MCF 10A (cell line): ENCODE data around the gene ZNF236. TPM values are rescaled to one million over a fixed set of nuclear protein-coding genes. Genes with fewer than 3 reads are reported as not detected.

ENCODE experiments used
- BruUV-seq: library from RNA; stranded (reverse); fragments of 400-500 nt; replicated peaks from 2 replicates; lab custom pipeline; 2021; lab: Mats Ljungman, UMichigan
- CTCF ChIA-PET: fragments of 300-600 bp; sonication (Branson Sonifier 250); formaldehyde crosslinking; extraction: SDS; loops from one replicate; lab custom pipeline; 2021; ENCODE audit warnings: antibody characterized with exemption, inconsistent platforms; lab: Yijun Ruan, JAX
- POLR2A ChIA-PET: fragments of 300-600, 350-650 bp; sonication (Branson Sonifier 250); formaldehyde crosslinking; extraction: SDS; loops from one replicate; lab custom pipeline; 2020; ENCODE audit warnings: antibody characterized with exemption, inconsistent platforms; lab: Yijun Ruan, JAX
- DNase-seq: peaks from one replicate; pipeline ENCODE4 v3.0.0-alpha.2; 2018; ENCODE audit not compliant: unreplicated experiment
- H3K27ac Mint-ChIP-seq: one replicate; pipeline ENCODE4 v1.8.0; 2022; ENCODE audit warnings: mild to moderate bottlenecking, low read depth, mixed read lengths; ENCODE audit not compliant: unreplicated experiment
- H3K27me3 Mint-ChIP-seq: one replicate; pipeline ENCODE4 v1.8.0; 2022; ENCODE audit warnings: mixed read lengths; ENCODE audit not compliant: insufficient read depth, unreplicated experiment
- H3K36me3 Mint-ChIP-seq: one replicate; pipeline ENCODE4 v1.8.0; 2022; ENCODE audit warnings: mild to moderate bottlenecking, moderate library complexity, mixed read lengths; ENCODE audit not compliant: insufficient read depth, unreplicated experiment
- H3K4me1 Mint-ChIP-seq: one replicate; pipeline ENCODE4 v1.8.0; 2022; ENCODE audit warnings: mixed read lengths; ENCODE audit not compliant: insufficient read depth, unreplicated experiment
- H3K4me3 Mint-ChIP-seq: one replicate; pipeline ENCODE4 v1.8.0; 2022; ENCODE audit warnings: mild to moderate bottlenecking, moderate library complexity, mixed read lengths; ENCODE audit not compliant: unreplicated experiment
- H3K9me3 Mint-ChIP-seq: one replicate; pipeline ENCODE4 v1.8.0; 2022; ENCODE audit warnings: mixed read lengths; ENCODE audit not compliant: unreplicated experiment
- intact Hi-C: fragments of 100-400 bp; cut with micrococcal nuclease; formaldehyde crosslinking; loops from 2 replicates; pipeline ENCODE4 v1.14.1; 2022
- total RNA-seq: library from RNA; stranded (reverse); gene quantifications from 2 replicates; pipeline ENCODE4 v1.2.3, GENCODE V29; 2022
- TF ChIP-seq, protein P1 (sequence below): fragments of 200-600 bp; IDR thresholded peaks from one replicate; pipeline ENCODE4 v1.8.0; 2022; ENCODE audit warnings: antibody characterized with exemption, mild to moderate bottlenecking; ENCODE audit not compliant: unreplicated experiment

Gene ZNF236
- total RNA-seq, 1 experiment from 2014 or later, result 15.3 TPM

GRCh38 chr18:76967721-76968472, 145.5 kb downstream of the ZNF236 start:
- Mint-ChIP-seq H3K36me3 (peaks cover 16% of the 10 kb centered on the region), H3K27me3 (no peaks in the 10 kb centered on the region), H3K4me3 (no peak overlapping the region), H3K4me1 (no peaks in the 10 kb centered on the region), H3K27ac (no peak overlapping the region), H3K9me3 (no peaks in the 10 kb centered on the region)
- CTCF ChIA-PET, result interaction anchor here (1.2 to 2.9 kb wide), 2 partner anchors 15 to 17 kb away, joined by 5 to 19 read pairs; no protein-coding TSS in a partner anchor
- POLR2A ChIA-PET, result interaction anchor here (0.7 kb wide), 1 partner anchor 27 kb away, joined by 3 read pairs; no protein-coding TSS in a partner anchor
- intact Hi-C loops, result no loop called here
- no peak for DNase-seq
- no TSS peak for BruUV-seq
- TF ChIP-seq, protein P1, sequence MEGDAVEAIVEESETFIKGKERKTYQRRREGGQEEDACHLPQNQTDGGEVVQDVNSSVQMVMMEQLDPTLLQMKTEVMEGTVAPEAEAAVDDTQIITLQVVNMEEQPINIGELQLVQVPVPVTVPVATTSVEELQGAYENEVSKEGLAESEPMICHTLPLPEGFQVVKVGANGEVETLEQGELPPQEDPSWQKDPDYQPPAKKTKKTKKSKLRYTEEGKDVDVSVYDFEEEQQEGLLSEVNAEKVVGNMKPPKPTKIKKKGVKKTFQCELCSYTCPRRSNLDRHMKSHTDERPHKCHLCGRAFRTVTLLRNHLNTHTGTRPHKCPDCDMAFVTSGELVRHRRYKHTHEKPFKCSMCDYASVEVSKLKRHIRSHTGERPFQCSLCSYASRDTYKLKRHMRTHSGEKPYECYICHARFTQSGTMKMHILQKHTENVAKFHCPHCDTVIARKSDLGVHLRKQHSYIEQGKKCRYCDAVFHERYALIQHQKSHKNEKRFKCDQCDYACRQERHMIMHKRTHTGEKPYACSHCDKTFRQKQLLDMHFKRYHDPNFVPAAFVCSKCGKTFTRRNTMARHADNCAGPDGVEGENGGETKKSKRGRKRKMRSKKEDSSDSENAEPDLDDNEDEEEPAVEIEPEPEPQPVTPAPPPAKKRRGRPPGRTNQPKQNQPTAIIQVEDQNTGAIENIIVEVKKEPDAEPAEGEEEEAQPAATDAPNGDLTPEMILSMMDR, result no peak

GRCh38 chr18:76970770-76971559, 148.6 kb downstream of the ZNF236 start:
- Mint-ChIP-seq H3K4me3 (no peak overlapping the region), H3K36me3 (peaks cover 19% of the 10 kb centered on the region), H3K9me3 (no peaks in the 10 kb centered on the region), H3K27me3 (no peaks in the 10 kb centered on the region), H3K4me1 (no peaks in the 10 kb centered on the region), H3K27ac (no peak overlapping the region)
- ChIA-PET POLR2A (interaction anchor here (1.0 kb wide), 1 partner anchor 26 kb away, joined by 3 read pairs; no protein-coding TSS in a partner anchor), CTCF (interaction anchor here (0.5 to 2.1 kb wide), 5 partner anchors 12 to 730 kb away, joined by 3 to 16 read pairs (median 3); no protein-coding TSS in a partner anchor)
- intact Hi-C loops, result no loop called here
- no peak for DNase-seq
- no TSS peak for BruUV-seq
- TF ChIP-seq, protein P1, result no peak

GRCh38 chr18:76972241-76972640, 149.9 kb downstream of the ZNF236 start:
- intact Hi-C loops, result no loop called here
- no peaks in the 10 kb centered on the region for H3K4me1 Mint-ChIP-seq
- no peaks in the 10 kb centered on the region for H3K27me3 Mint-ChIP-seq
- POLR2A ChIA-PET, result interaction anchor here (1.0 kb wide), 1 partner anchor 27 kb away, joined by 3 read pairs; no protein-coding TSS in a partner anchor
- no peak for DNase-seq
- H3K27ac Mint-ChIP-seq, result peak overlapping the region; percentile 32
- CTCF ChIA-PET, result interaction anchor here (0.9 to 2.1 kb wide), 2 partner anchors 11 to 136 kb away, joined by 4 to 16 read pairs; no protein-coding TSS in a partner anchor
- H3K4me3 Mint-ChIP-seq, result no peak overlapping the region
- no peaks in the 10 kb centered on the region for H3K9me3 Mint-ChIP-seq
- TF ChIP-seq, protein P1, result no peak
- peaks cover 19% of the 10 kb centered on the region for H3K36me3 Mint-ChIP-seq
- BruUV-seq, result no TSS peak
